NB4 (cell line): ENCODE results near the gene ZNF174.
A peak's percentile ranks its signal among the peaks of the same experiment; 100 is the strongest.

ENCODE experiments used
- DNase-seq: peaks from one replicate; pipeline ENCODE4 v3.0.0; 2010; ENCODE audit warnings: low read depth
- H3K4me3 ChIP-seq: one replicate; pipeline ENCODE4 v1.5.1; 2011; ENCODE audit warnings: mild to moderate bottlenecking, low read depth, low read length, moderate library complexity
- MYC ChIP-seq: IDR thresholded peaks from 2 replicates; pipeline ENCODE4 v1.6.1; 2011; ENCODE audit warnings: low read depth, low read length
- POLR2A ChIP-seq: IDR thresholded peaks from 2 replicates; pipeline ENCODE4 v1.6.1; 2011; ENCODE audit warnings: mild to moderate bottlenecking; ENCODE audit not compliant: insufficient read length; ENCODE audit errors: extremely low read depth
- TF ChIP-seq, protein P1 (sequence below): IDR thresholded peaks from 2 replicates; pipeline ENCODE4 v1.6.1; 2011; ENCODE audit warnings: low read depth, low read length
- TF ChIP-seq, protein P2 (sequence below): IDR thresholded peaks from one replicate; pipeline ENCODE4 v1.5.1; 2012; ENCODE audit warnings: low read depth, low read length

The ZNF174 gene

DNA sequence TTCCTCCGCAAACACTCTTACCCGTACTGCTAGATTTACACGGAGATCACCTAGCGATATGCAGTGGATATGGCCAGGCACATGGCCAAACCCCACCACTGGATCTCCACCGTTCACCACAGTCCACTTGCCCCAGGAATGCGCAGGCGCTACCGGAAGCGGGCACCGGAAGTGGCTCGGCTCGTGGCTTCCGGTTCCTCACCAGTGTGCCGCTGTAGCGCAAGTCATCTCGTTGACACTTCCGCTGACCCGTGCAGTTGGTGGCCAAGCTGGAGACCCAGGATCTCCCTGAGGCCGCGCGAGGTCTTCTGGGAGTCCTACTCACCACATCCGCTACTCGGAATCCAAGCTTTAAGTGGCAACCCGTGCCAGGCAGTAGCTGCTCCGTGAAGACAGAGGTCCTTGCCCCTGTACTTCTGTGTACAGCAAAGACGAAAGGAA is 30.8 kb downstream of the ZNF174 start:
- H3K4me3 ChIP-seq: peak overlapping the region; percentile 50
- peak; percentile 90 for DNase-seq
- TF ChIP-seq MYC (peak; percentile 51; the same call in 1 of the 2 replicates), POLR2A (peak; percentile 36)
- TF ChIP-seq, protein P1, sequence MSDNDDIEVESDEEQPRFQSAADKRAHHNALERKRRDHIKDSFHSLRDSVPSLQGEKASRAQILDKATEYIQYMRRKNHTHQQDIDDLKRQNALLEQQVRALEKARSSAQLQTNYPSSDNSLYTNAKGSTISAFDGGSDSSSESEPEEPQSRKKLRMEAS: peak; percentile 58
- TF ChIP-seq, protein P2, sequence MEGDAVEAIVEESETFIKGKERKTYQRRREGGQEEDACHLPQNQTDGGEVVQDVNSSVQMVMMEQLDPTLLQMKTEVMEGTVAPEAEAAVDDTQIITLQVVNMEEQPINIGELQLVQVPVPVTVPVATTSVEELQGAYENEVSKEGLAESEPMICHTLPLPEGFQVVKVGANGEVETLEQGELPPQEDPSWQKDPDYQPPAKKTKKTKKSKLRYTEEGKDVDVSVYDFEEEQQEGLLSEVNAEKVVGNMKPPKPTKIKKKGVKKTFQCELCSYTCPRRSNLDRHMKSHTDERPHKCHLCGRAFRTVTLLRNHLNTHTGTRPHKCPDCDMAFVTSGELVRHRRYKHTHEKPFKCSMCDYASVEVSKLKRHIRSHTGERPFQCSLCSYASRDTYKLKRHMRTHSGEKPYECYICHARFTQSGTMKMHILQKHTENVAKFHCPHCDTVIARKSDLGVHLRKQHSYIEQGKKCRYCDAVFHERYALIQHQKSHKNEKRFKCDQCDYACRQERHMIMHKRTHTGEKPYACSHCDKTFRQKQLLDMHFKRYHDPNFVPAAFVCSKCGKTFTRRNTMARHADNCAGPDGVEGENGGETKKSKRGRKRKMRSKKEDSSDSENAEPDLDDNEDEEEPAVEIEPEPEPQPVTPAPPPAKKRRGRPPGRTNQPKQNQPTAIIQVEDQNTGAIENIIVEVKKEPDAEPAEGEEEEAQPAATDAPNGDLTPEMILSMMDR: no peak

DNA sequence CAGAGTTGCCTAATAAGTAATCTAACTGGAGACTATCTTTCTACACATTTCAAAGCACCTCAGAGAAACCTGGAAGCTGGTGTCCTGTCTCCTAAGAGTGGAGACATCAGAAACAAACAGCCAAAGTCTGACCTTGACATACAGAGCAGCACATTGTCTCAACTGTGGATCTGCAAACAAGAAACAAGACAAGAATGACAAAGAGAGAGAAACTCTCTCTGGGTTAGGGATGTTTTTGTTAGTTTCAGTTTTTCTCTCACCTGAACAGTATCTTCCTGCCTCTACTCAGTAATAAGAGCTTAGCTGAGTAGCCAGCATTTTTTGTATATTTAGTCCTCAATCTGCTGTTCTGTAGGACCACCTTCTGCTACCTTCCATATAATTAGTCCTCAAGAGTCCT is 33.4 kb downstream of the ZNF174 start:
- no peak overlapping the region for H3K4me3 ChIP-seq
- no peak for TF ChIP-seq MYC
- TF ChIP-seq, protein P1: no peak
- no peak for TF ChIP-seq POLR2A
- TF ChIP-seq, protein P2: no peak
- DNase-seq: no peak

DNA sequence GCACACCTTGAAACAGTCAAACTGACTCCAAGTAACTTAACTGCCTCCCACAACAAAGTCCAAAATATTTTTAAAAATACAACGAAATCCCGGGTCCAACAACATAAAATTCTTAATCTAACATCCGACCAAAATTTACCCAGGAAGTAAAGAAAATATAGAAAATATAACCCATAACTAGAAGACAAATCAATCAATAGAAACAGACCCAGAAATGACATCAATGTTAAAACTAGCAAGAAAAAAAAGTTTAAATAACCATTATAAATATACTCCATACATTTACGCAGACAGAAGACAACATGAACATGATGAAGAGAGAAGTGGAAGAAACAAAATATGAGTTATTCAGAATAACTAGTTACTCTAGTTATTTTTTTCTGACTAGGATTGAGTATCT is 38.6 kb downstream of the ZNF174 start:
- TF ChIP-seq POLR2A (no peak), MYC (no peak)
- TF ChIP-seq, protein P1: no peak
- TF ChIP-seq, protein P2: no peak
- no peak overlapping the region for H3K4me3 ChIP-seq
- DNase-seq: no peak

DNA sequence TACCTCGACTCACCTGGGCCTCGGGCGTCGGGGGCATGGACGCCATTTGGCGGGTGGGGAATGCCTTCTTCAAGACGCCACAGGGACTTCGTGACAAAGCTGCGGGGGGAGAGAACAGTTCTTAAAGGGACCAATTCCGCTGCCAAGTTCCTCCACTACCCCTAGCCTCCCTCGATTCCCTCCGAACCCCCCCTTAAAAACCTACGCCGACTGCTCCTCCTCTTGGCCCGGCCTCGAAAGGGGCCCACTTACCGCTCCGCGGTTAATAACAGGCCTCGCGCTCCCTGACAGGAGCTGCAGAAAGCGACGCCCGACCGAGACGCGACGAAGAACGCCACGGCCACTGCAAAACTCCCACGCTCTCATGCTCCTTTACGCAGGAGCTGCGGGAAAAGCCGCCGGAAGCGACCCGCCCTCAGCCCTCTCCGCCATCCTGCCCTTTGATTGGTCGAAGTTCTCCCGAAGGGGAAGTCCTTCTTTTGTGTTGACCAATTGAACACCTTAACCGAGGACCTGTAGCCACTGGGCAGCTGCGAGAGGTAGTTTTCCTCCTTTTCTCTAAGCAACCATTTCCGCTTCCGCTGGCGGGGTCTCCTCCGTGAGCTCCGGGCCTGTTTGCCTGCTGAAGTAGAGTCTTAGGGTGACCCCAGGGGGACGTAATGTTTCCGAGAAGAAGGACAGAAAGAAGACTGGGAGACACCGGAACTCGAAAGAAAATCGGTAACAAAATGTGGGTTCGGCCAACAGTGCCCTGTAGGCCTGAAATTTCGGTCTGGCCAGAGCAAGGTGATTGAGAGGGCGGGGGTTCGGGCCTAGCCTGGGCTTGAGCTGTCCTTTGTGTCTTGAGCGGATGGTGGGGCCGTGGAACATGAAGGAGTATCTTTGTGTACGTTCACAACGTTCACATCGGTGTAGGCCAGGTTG is 42.4 kb downstream of the ZNF174 start, which contains the start of the genes NAA60 and ZNF597:
TSS of gene NAA60 (plus strand) at position 573 of the 924 bp plus-strand sequence. CDS start 32,548 bp downstream, outside the sequence.
TSS of gene ZNF597 (minus strand) at position 397 of the 924 bp plus-strand sequence. CDS start at position 46, 351 bp downstream.
- TF ChIP-seq, protein P1: peak; percentile 68
- TF ChIP-seq, protein P2: no peak
- TF ChIP-seq POLR2A (peak; percentile 28), MYC (no peak; the same call in 1 of the 2 replicates)

DNA sequence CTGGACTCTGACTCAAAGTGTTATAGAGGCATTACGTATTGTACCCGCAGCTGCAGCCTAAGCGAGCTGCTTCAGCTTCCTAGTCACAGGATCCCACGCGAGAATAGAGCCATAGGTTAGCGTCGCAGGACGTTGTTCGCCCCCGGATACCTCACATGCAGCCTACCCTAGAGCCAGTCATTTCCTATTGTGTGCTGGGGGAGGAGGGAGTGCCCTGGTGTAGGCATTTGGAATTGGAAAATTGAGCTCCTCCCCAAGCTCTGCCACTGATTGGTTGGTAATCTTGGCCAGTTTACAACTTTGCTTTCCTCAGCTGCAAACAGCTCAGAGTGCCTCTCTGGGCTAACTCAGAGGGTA is 43.0 kb downstream of the ZNF174 start:
- DNase-seq: peak; percentile 75
- TF ChIP-seq, protein P1: no peak
- TF ChIP-seq, protein P2: no peak
- H3K4me3 ChIP-seq: peak overlapping the region; percentile 95

More for the DNA sequence above, 42.4 kb downstream of the ZNF174 start, which contains the start of the genes NAA60 and ZNF597:
- peak; percentile 95 for DNase-seq
- H3K4me3 ChIP-seq: peak within 1 kb of the TSS; percentile 95
